Globus pallidus (tissue), 1 donor: ENCODE results near the gene ENPP7.
A peak's percentile ranks its signal among the peaks of the same experiment; 100 is the strongest.

ENCODE experiments used
- DNase-seq: peaks from one replicate; pipeline ENCODE4 v3.0.0-alpha.2; 2015; ENCODE audit warnings: low spot score

ENPP7 gene

GRCh38 chr17:79777894-79778503, 47.3 kb downstream of the ENPP7 start, which contains the start of gene CBX2:
Gene CBX2 (plus strand): TSS chr17:79778148. CDS start chr17:79778236, 88 bp downstream.
- DNase-seq: peak; percentile 73

DNA sequence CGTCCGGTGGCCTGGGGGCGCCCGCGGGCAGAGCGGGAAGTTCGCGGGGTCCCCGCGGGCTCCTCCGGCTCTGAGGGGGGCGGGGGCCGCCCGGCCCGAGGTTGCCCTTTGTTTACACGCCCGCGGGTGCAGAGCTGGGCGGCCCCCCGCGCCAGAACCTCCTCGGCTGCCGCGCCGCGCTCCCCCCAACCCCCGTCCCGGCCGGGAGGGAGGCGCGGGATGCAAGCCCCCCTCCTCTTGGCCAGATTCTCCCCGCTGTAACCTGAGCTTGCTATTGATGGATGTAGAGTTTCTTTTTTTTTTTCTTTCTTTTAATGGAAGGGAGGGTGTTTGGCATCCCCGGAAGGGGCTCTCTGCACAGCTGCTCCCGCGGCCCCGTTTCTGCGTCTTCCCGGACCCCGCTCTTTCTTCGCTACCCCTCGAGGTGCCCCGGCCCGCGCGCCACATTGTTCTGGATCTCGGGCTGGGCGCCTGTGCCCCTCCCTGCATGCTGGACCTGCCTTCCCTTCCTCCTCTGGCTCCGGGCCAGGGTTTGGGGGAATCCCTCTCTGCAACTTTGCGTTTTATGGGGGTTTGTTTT, 47.9 kb downstream of the ENPP7 start:
- DNase-seq: no peak

DNA sequence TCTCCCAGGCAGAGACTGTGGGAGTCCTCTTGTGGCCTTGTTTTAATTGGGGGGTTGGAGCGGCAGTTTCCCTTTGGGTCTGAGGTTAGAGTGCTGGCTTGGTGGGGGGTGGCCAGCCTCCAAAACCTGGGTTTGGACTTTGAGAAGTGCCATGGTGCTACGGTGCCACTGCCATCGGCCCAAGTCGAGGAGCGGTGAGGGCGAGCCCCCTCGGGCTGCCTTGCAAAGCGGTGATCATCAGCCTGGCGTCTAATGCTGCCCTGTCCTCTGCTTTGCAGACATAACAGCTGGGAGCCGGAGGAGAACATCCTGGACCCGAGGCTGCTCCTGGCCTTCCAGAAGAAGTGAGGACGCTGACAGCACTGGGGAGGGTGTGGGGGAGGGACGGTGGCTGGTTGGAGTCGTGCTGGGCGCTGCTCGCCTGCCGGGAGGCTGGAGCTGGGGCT, 48.4 kb downstream of the ENPP7 start:
- no peak for DNase-seq

DNA sequence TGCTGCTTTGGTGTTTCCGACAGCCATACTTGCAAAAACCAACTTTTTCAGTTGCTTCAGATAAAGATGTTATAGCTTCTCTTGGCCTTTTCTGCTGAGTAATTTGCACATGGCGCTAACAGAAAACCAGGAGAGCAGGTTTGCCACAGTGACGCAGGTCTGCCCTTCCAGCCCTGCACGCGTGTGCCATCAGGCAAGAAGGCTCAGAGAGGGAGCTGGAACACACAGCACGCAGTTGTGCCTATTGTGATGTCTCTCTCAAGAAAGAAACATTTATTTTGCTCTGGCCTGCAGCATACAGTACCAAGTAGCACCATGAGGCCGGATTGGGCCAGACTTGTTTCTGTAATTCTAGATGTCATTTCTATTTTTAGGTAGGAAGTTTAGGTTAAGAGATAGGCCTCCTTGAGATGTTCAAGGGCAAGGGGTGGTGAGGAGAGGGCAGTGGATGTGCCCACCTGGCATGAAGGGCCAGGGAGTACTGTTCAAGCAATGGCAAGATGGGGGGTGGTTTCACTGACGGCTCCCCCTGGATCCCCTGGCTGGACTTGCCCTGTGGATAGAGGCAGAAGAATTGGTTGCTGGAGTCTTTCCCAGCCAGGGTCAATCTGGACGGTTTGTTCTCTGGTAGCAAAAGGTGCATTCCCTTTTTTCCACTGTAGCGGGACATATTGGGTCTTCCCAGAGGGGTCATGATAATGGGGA, 49.1 kb downstream of the ENPP7 start:
- DNase-seq: no peak

- DNase-seq: no peak
Observed at GRCh38 chr17:79781012-79781650, 50.4 kb downstream of the ENPP7 start.

DNA sequence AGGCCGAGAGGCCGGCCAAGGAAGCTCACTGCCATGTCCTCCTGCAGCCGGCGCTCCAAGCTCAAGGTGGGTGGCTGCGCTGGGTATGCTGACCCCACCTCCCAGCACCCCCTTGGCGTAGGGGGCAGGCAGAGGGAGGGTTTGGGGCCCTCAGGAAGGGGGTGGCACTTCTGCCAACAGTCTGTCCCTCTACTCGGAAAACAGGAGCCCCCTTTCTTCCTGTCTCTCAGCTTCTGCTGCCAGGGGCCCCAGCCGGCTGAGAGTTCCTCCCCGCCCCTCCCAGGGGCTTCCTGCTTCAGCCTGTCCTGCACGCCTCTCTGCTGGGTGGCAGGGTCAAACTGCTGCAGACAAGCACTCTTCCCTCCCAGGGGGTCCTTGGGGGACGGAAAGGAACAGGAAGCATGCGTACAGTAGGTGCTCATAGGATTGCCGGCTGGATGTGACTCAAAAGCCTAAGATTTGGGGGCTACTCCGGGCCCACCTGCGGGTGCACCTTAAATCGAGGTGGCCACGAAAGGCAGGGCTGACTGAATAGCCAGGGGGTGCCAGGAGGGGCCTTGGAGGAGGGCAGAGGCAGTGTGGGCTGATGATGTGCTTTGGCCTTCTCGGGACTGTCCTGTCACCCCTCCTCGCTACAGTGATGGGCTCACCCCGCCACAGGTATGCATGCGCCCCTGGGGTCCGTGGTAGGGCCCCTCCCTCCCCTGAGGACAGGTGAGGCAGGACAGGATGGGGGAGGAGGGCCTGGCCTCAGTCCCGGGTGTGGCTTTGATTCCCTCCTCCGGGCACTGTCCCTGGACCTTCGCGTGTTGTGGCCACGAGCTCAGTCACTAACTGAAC, 51.2 kb downstream of the ENPP7 start:
- DNase-seq: no peak

- no peak for DNase-seq
Observed at GRCh38 chr17:79783891-79784290, 53.1 kb downstream of the ENPP7 start.

DNA sequence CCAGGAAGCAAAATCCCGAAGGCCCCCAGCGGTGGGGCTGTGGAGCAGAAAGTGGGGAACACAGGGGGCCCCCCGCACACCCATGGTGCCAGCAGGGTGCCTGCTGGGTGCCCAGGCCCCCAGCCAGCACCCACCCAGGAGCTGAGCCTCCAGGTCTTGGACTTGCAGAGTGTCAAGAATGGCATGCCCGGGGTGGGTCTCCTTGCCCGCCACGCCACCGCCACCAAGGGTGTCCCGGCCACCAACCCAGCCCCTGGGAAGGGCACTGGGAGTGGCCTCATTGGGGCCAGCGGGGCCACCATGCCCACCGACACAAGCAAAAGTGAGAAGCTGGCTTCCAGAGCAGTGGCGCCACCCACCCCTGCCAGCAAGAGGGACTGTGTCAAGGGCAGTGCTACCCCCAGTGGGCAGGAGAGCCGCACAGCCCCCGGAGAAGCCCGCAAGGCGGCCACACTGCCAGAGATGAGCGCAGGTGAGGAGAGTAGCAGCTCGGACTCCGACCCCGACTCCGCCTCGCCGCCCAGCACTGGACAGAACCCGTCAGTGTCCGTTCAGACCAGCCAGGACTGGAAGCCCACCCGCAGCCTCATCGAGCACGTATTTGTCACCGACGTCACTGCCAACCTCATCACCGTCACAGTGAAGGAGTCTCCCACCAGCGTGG, 53.7 kb downstream of the ENPP7 start:
- DNase-seq: no peak

- DNase-seq: no peak
Observed at GRCh38 chr17:79785017-79785899, 54.5 kb downstream of the ENPP7 start.

DNA sequence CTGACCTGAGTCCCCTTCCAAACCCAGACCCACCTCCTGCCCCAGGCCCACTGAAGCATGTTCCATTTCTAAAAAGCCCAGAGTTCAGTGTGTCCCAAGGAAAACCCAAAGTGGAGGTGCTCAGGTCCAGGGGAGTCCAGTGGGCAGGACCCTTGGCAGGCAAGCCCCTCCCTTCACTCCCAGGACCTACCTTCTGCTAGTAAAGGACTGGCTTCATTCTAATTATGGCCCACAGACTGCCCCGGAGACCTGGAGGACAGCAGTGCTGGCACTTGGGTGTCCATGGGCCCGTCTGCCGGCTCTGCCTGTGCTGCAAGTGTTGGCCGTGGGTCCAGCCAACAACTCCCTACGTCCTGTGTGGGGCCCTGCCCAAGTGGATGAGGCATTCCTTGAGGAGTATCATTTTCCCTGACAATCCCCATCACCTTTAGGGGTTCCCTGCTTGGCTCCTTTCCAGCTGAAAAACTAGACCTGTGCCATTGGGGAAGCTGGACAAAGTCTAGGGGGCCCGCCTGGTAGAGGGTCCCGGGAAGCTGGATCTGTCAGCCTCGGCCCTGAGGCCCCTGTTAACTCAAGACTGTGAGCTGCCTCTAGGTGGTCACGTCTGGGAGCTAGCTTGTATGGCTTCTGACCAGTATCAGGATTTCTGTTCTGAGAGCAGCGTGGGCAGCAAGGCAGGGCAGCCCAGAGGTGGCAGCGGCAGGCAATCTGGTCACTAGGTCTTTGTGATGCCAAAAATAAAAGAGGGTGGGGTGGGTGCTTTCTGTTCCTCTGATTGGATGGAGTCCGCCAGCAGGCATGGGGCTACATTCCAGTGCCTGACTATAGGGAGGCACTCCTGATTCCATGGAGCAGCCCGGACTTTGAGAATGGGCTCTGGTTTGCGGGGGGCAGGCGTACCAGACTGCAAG, 55.4 kb downstream of the ENPP7 start:
- DNase-seq: no peak

- no peak for DNase-seq
Observed at GRCh38 chr17:79786930-79787643, 56.3 kb downstream of the ENPP7 start.

GRCh38 chr17:79788455-79788854, 57.7 kb downstream of the ENPP7 start:
- no peak for DNase-seq

- no peak for DNase-seq
Observed at GRCh38 chr17:79788989-79789942, 58.5 kb downstream of the ENPP7 start.

DNA sequence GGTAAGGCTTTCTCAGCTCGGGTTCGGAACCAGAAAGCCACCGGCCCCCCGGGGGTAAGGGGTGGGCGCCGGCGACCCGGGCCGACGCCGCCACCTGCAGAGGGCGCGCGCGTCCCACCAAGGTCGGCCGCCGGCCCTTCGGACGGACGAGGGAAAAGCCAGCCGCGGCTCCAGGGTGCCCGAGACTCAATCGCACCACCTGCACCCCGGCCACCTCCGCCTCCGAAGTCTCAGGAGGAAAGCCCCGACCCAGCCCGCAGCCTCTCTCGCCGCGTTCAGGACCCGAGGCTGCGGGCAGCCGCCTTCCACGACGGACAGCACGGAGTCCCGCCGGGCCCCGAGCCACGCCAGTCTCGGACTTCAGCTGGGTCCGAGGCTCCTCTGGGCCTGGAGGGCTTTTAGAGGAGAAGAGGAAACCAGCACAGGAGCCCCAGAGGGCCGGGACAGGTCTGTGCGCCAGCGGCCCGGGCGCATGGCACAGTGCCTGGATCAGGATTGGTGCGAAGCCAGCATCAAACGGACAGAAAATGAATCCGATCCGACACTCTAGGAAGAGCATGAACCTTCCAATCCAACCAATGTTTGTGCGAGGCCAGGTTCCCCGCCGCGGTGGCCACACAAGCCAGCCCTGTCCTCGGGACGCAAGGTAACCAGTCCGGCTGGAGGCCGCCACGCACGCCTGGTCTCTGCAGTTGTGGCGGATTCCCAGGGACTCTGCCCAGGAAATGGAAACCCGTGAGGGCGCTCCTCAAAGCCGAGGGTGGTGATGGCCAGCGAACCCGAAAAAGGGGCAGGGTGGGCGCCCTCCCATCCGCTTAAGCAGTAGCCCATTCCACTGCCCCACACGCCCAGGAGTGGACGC, 59.4 kb downstream of the ENPP7 start:
- no peak for DNase-seq

DNA sequence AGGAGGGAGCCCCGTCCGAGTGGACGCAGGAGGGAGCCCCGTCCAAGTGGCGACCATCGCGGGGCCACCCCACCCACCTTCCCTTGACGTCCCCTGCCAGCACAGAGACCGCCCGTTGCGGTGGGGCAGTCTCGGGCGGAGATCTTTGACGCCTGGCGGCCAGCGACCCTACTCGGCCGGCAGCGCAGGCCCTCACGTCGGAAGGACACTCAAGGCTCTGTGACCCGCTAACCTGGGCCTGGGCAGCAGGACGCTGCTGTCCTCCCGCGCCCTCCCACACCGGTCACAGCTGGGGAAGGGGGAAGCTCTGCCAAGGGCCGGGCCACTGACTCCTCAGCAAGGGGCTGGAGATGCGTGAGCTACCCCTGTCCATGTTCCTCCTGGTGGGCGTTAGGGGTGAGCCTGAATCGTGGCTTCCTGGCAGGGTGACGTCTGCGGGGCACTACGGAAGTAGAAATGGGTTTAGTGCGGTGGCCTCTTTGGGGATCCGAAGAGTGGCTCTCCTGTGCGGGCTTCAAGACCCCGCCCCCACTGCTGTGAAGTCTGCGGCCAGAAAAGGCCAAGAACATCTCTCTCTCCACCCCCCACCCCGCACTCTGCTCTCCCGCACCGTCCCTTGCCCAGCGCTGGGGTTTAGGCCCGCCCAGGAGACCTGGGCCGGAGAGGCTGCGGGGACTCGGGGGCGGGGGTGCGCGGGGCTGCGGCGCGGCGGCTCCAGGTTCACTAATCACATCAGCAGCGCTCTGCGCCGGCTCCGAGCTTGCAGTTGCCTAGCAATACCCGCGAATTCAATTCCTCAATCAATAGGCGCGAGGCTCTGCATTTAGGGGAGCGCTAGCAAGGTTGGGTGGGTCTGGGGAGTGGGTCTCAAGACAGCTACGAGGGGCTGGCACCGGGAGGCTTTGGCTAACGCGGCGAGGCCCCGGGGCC, 60.3 kb downstream of the ENPP7 start:
- no peak for DNase-seq
